Kidney epithelial cell (primary cell): ENCODE results near the gene SMIM23. TPM values are rescaled to one million over a fixed set of nuclear protein-coding genes. Genes with fewer than 3 reads are reported as not detected.
A peak's percentile ranks its signal among the peaks of the same experiment; 100 is the strongest.
"Not testable (repeated sequence)": the region's sequence is repeated elsewhere in the genome, so short reads cannot be mapped to it uniquely, and the experiment has no call there.

ENCODE experiments used
- DNase-seq: peaks from one replicate; pipeline ENCODE4 v3.0.0-alpha.2; 2010; ENCODE audit warnings: low read depth
- H3K27me3 ChIP-seq: 2 replicates; pipeline ENCODE4 v1.6.0; 2011; ENCODE audit warnings: low read length; ENCODE audit not compliant: control insufficient read depth, insufficient read depth
- H3K36me3 ChIP-seq: 2 replicates; pipeline ENCODE4 v1.5.1; 2011; ENCODE audit warnings: low read length; ENCODE audit not compliant: control insufficient read depth, insufficient read depth
- H3K4me3 ChIP-seq: 2 replicates; pipeline ENCODE4 v1.5.1; 2011; ENCODE audit warnings: low read depth, mild to moderate bottlenecking, control low read depth, low read length
- CTCF ChIP-seq: IDR thresholded peaks from 2 replicates; pipeline ENCODE4 v1.5.1; 2011; ENCODE audit warnings: mild to moderate bottlenecking, moderate library complexity, low read length, control low read depth, inconsistent platforms; ENCODE audit not compliant: insufficient read depth, poor library complexity, severe bottlenecking
- total RNA-seq: library from RNA; depleted of rRNA; stranded (reverse); fragments of >200 nt; gene quantifications from 2 replicates; pipeline ENCODE4 v1.2.3, GENCODE V29; 2015

The SMIM23 gene
- total RNA-seq, 1 donor from 2014 or later = not detected

GRCh38 chr5:171774418-171774817 lies 11.2 kb upstream of the SMIM23 start:
- no peak for DNase-seq
- peaks cover 5% of the 10 kb centered on the region for H3K27me3 ChIP-seq
- H3K4me3 ChIP-seq = no peak overlapping the region
- TF ChIP-seq CTCF = no peak
- no peaks in the 10 kb centered on the region for H3K36me3 ChIP-seq

- peaks cover 5% of the 10 kb centered on the region for H3K27me3 ChIP-seq
- no peaks in the 10 kb centered on the region for H3K36me3 ChIP-seq
- H3K4me3 ChIP-seq = no peak overlapping the region
- TF ChIP-seq CTCF = no peak
- DNase-seq = no peak
These were observed 9.4 kb upstream of the SMIM23 start for GRCh38 chr5:171776213-171776612.

- Histone ChIP-seq H3K27me3 (peaks cover 5% of the 10 kb centered on the region), H3K4me3 (no peak overlapping the region), H3K36me3 (no peaks in the 10 kb centered on the region)
- DNase-seq = peak; percentile 12
- no peak for TF ChIP-seq CTCF
These were observed 8.6 kb upstream of the SMIM23 start for GRCh38 chr5:171776770-171777759.

- H3K36me3 ChIP-seq, DNase-seq, H3K27me3 ChIP-seq, H3K4me3 ChIP-seq: not testable (repeated sequence)
These were observed 3.9 kb upstream of the SMIM23 start for GRCh38 chr5:171781744-171782143.

GRCh38 chr5:171782332-171782966 lies 3.2 kb upstream of the SMIM23 start:
- Histone ChIP-seq H3K4me3 (no peak overlapping the region), H3K36me3 (no peaks in the 10 kb centered on the region), H3K27me3 (peaks cover 5% of the 10 kb centered on the region)
- no peak for DNase-seq
- TF ChIP-seq CTCF = no peak

- Histone ChIP-seq H3K4me3 (no peak overlapping the region), H3K36me3 (no peaks in the 10 kb centered on the region), H3K27me3 (peaks cover 2% of the 10 kb centered on the region)
- no peak for TF ChIP-seq CTCF
- no peak for DNase-seq
These were observed 2.6 kb upstream of the SMIM23 start for GRCh38 chr5:171783051-171783450.
